ENCODE data around the gene KIF4A.

Gene KIF4A

DNA sequence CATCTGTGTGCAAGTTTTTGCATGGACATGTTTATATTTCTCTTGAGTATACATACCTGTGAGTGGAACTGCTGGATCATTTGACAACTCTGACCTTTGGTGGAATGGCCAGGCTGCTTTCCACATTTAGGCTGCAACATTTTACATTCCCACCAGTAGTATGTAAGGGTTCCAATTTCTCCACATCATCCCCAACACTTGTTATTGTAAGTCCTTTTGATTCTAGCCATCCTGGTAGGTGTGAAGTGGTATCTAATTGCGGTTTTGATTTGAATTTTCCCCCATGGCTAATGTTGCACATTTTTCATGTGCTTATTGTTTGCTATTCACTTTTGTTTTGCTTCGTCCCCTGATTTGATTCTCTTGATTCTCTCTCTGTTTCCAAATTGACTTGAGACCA lies 171.1 kb downstream of the KIF4A start:
- Histone ChIP-seq H3K9me3 (ENCODE audit: insufficient read depth, low read depth, low read length) (no peaks in the 10 kb centered on the region), H3K27ac (ENCODE audit: low read length) (no peak overlapping the region)

GRCh38 chrX:70464051-70464450 lies 174.1 kb downstream of the KIF4A start:
- H3K27me3 ChIP-seq (ENCODE audit: insufficient read depth, low read length): no peaks in the 10 kb centered on the region
- H3K27ac ChIP-seq (ENCODE audit: low read length): no peak overlapping the region
- no peaks in the 10 kb centered on the region for H3K9me3 ChIP-seq (ENCODE audit: insufficient read depth, low read depth, low read length)
- peaks cover 27% of the 10 kb centered on the region; the same call in 1 of the 2 replicates for H3K36me3 ChIP-seq (ENCODE audit: insufficient read depth, low read depth, low read length)
- H3K9ac ChIP-seq (ENCODE audit: low read depth, low read length): no peak overlapping the region
- H3K4me3 ChIP-seq (ENCODE audit: low read length): no peak overlapping the region
- no peaks in the 10 kb centered on the region for H3K4me1 ChIP-seq (ENCODE audit: insufficient read depth, low read length)

More for the DNA sequence above, 171.1 kb downstream of the KIF4A start:
- H3K4me1 ChIP-seq (ENCODE audit: insufficient read depth, low read length): peaks cover 6% of the 10 kb centered on the region; the same call in 1 of the 2 replicates
- no peak overlapping the region for H3K9ac ChIP-seq (ENCODE audit: low read depth, low read length)
- H3K4me3 ChIP-seq (ENCODE audit: low read length): no peak overlapping the region
- H3K36me3 ChIP-seq (ENCODE audit: insufficient read depth, low read depth, low read length): peaks cover 36% of the 10 kb centered on the region
- no peaks in the 10 kb centered on the region for H3K27me3 ChIP-seq (ENCODE audit: insufficient read depth, low read length)

- H3K27me3 ChIP-seq (ENCODE audit: insufficient read depth, low read length): no peaks in the 10 kb centered on the region
- H3K4me1 ChIP-seq (ENCODE audit: insufficient read depth, low read length): no peaks in the 10 kb centered on the region
- peaks cover 10% of the 10 kb centered on the region for H3K36me3 ChIP-seq (ENCODE audit: insufficient read depth, low read depth, low read length)
- H3K9me3 ChIP-seq (ENCODE audit: insufficient read depth, low read depth, low read length): no peaks in the 10 kb centered on the region
- H3K9ac ChIP-seq (ENCODE audit: low read depth, low read length): no peak overlapping the region
- H3K4me3 ChIP-seq (ENCODE audit: low read length): no peak overlapping the region
- no peak overlapping the region for H3K27ac ChIP-seq (ENCODE audit: low read length)
These were observed 177.1 kb downstream of the KIF4A start for GRCh38 chrX:70466968-70467367.

- no peak overlapping the region for H3K4me3 ChIP-seq (ENCODE audit: low read length)
- 0 out of 2 replicates have a peak, but pooled peaks cover 2% of the 10 kb centered on the region for H3K4me1 ChIP-seq (ENCODE audit: insufficient read depth, low read length)
- no peaks in the 10 kb centered on the region for H3K27me3 ChIP-seq (ENCODE audit: insufficient read depth, low read length)
- H3K9ac ChIP-seq (ENCODE audit: low read depth, low read length): no peak overlapping the region
- peaks cover 10% of the 10 kb centered on the region for H3K36me3 ChIP-seq (ENCODE audit: insufficient read depth, low read depth, low read length)
- H3K27ac ChIP-seq (ENCODE audit: low read length): no peak overlapping the region
- no peaks in the 10 kb centered on the region for H3K9me3 ChIP-seq (ENCODE audit: insufficient read depth, low read depth, low read length)
These were observed 178.8 kb downstream of the KIF4A start for GRCh38 chrX:70468709-70469108.

All from iPS-20b (cell line).